IMR-90 (cell line): ENCODE results near the gene UBE2E2. TPM values are rescaled to one million over a fixed set of nuclear protein-coding genes. Genes with fewer than 3 reads are reported as not detected.
A peak's percentile ranks its signal among the peaks of the same experiment; 100 is the strongest.

Experiments used
- ATAC-seq: fragments of 200-7000 bp; cut with Tn5 transposase; 2 replicates; pipeline ENCODE4 v1.9.1; 2020; ENCODE audit warnings: low read depth, mild to moderate bottlenecking, moderate library complexity
- BruUV-seq: library from RNA; stranded (reverse); fragments of 400-500 nt; replicated peaks from 2 replicates; lab custom pipeline; 2021; lab: Mats Ljungman, UMichigan
- CTCF ChIA-PET: fragments of 300-600 bp; formaldehyde crosslinking; extraction: SDS; loops from one replicate; lab custom pipeline; 2021; ENCODE audit warnings: antibody characterized with exemption; lab: Yijun Ruan, JAX
- POLR2A ChIA-PET: fragments of 300-600 bp; sonication (Branson Sonifier 250); formaldehyde crosslinking; loops from one replicate; lab custom pipeline; 2022; ENCODE audit warnings: antibody characterized with exemption; ENCODE audit not compliant: unreplicated experiment; lab: Charles Lee
- DNase-seq: peaks from one replicate; pipeline ENCODE4 v3.0.0; 2013
- H2AFZ ChIP-seq: replicated peaks from 2 replicates; pipeline ENCODE3; 2013; ENCODE audit warnings: low read length, mild to moderate bottlenecking; ENCODE audit not compliant: poor library complexity
- H2AK5ac ChIP-seq: 2 replicates; pipeline ENCODE4 v1.6.1; 2013; ENCODE audit warnings: low read depth, low read length, inconsistent platforms
- H2AK9ac ChIP-seq: replicated peaks from 2 replicates; pipeline ENCODE3; 2013; ENCODE audit warnings: mild to moderate bottlenecking, low read depth, low read length, moderate library complexity; ENCODE audit not compliant: poor library complexity
- H2BK120ac ChIP-seq: 2 replicates; pipeline ENCODE4 v1.6.1; 2013; ENCODE audit warnings: low read depth, low read length, inconsistent platforms
- H2BK15ac ChIP-seq: 3 replicates; pipeline ENCODE4 v1.6.1; 2013; ENCODE audit warnings: low read depth, low read length, inconsistent platforms
- H2BK20ac ChIP-seq: 2 replicates; pipeline ENCODE4 v1.6.1; 2013; ENCODE audit warnings: low read depth, mild to moderate bottlenecking, inconsistent platforms, low read length, moderate library complexity
- H2BK5ac ChIP-seq: 2 replicates; pipeline ENCODE4 v1.6.1; 2013; ENCODE audit warnings: mild to moderate bottlenecking, low read depth, low read length, inconsistent platforms; ENCODE audit not compliant: poor library complexity, severe bottlenecking
- H3K14ac ChIP-seq: replicated peaks from 2 replicates; pipeline ENCODE4 v1.6.1; 2013; ENCODE audit warnings: low read depth, low read length, inconsistent platforms
- H3K18ac ChIP-seq: 2 replicates; pipeline ENCODE4 v1.6.1; 2013; ENCODE audit warnings: low read depth, low read length, control low read depth
- H3K23ac ChIP-seq: 2 replicates; pipeline ENCODE4 v1.6.1; 2013; ENCODE audit warnings: low read depth, low read length, inconsistent platforms
- H3K27ac ChIP-seq: 2 replicates; pipeline ENCODE4 v1.5.1; 2013; ENCODE audit warnings: mild to moderate bottlenecking, control low read depth, low read length; ENCODE audit not compliant: insufficient read depth
- H3K27me3 ChIP-seq: 2 replicates; pipeline ENCODE4 v1.6.1; 2013; ENCODE audit warnings: low read length; ENCODE audit not compliant: control insufficient read depth, insufficient read depth
- H3K36me3 ChIP-seq: 2 replicates; pipeline ENCODE4 v1.6.1; 2013; ENCODE audit warnings: low read length, mixed read lengths; ENCODE audit not compliant: control insufficient read depth, insufficient read depth
- H3K4ac ChIP-seq: 2 replicates; pipeline ENCODE4 v1.6.1; 2013; ENCODE audit warnings: low read depth, low read length, inconsistent platforms
- H3K4me1 ChIP-seq: 2 replicates; pipeline ENCODE4 v1.6.1; 2013; ENCODE audit warnings: low read length, mixed read lengths; ENCODE audit not compliant: control insufficient read depth, insufficient read depth
- H3K4me2 ChIP-seq: 2 replicates; pipeline ENCODE4 v1.6.1; 2013; ENCODE audit warnings: low read depth, mild to moderate bottlenecking, control low read depth, low read length, moderate library complexity
- H3K4me3 ChIP-seq: 2 replicates; pipeline ENCODE4 v1.5.1; 2013; ENCODE audit warnings: low read depth, mild to moderate bottlenecking, control low read depth, low read length, moderate library complexity; ENCODE audit not compliant: insufficient read depth
- H3K56ac ChIP-seq: 2 replicates; pipeline ENCODE4 v1.6.1; 2013; ENCODE audit warnings: low read length, inconsistent platforms; ENCODE audit not compliant: insufficient read depth; ENCODE audit errors: extremely low read depth
- H3K79me1 ChIP-seq, 2 experiments: 2 replicates each; pipeline ENCODE4 v1.6.1; 2013; ENCODE audit warnings: low read length in 2 of 2, inconsistent platforms in 1 of 2, low read depth in 1 of 2
- H3K9ac ChIP-seq: 2 replicates; pipeline ENCODE4 v1.6.1; 2013; ENCODE audit warnings: low read depth, low read length, control low read depth
- H3K9me1 ChIP-seq: 2 replicates; pipeline ENCODE4 v1.6.1; 2013; ENCODE audit warnings: low read length, inconsistent platforms; ENCODE audit not compliant: insufficient read depth
- H3K9me3 ChIP-seq: 2 replicates; pipeline ENCODE4 v1.6.1; 2013; ENCODE audit warnings: low read length; ENCODE audit not compliant: control insufficient read depth, insufficient read depth
- H4K20me1 ChIP-seq: 2 replicates; pipeline ENCODE4 v1.6.1; 2013; ENCODE audit warnings: low read length, inconsistent platforms; ENCODE audit not compliant: insufficient read depth
- H4K5ac ChIP-seq: 2 replicates; pipeline ENCODE4 v1.6.1; 2013; ENCODE audit warnings: mild to moderate bottlenecking, low read depth, low read length, control low read depth
- H4K8ac ChIP-seq, 2 experiments: 2 replicates each; pipeline ENCODE4 v1.6.1; 2013; ENCODE audit warnings: low read depth in 2 of 2, low read length in 2 of 2, control low read depth in 1 of 2, inconsistent platforms in 1 of 2
- H4K91ac ChIP-seq: 2 replicates; pipeline ENCODE4 v1.6.1; 2013; ENCODE audit warnings: low read depth, low read length, inconsistent platforms; ENCODE audit not compliant: insufficient read depth
- BHLHE40 ChIP-seq: fragments of 150-350 bp; IDR thresholded peaks from 2 replicates; pipeline ENCODE4 v1.6.1; 2016; ENCODE audit warnings: mild to moderate bottlenecking, low read depth, low read length
- MAZ ChIP-seq: IDR thresholded peaks from 2 replicates; pipeline ENCODE4 v1.6.1; 2012; ENCODE audit warnings: low read depth, mild to moderate bottlenecking, low read length, improper control_type of control experiment, moderate library complexity, borderline replicate concordance
- NFE2L2 ChIP-seq: fragments of 150-350 bp; IDR thresholded peaks from 2 replicates; pipeline ENCODE4 v1.6.1; 2016; ENCODE audit warnings: low read depth, mild to moderate bottlenecking, low read length
- whole genome bisulfite sequencing, 2 experiments: methylation state at CpG; one replicate each; pipeline versions ENCODE4 v1.1.5 to v1.1.7; 2013; ENCODE audit warnings: missing lambda C conversion rate in 2 of 2; ENCODE audit not compliant: insufficient read length in 1 of 2; ENCODE audit errors: extremely low coverage in 2 of 2; 5-methylcytosine and 5-hydroxymethylcytosine counted together
- dilution Hi-C: fragments of 300-500 bp; cut with HindIII; formaldehyde crosslinking; loops from one replicate; pipeline ENCODE4 v1.14.3; 2018; ENCODE audit warnings: low sequenced_read_pairs; ENCODE audit not compliant: unreplicated experiment
- in situ Hi-C: fragments of 300-500 bp; cut with MboI; formaldehyde crosslinking; loops from 3 replicates; pipeline ENCODE4 v1.14.3; 2019; ENCODE audit warnings: low sequenced_read_pairs, inconsistent platforms, mixed read lengths
- intact Hi-C: fragments of 100-400 bp; cut with micrococcal nuclease; formaldehyde crosslinking; loops from 2 replicates; pipeline ENCODE4 v1.10.0; 2022
- polyA plus RNA-seq, 3 experiments: library from polyadenylated mRNA; depleted of rRNA; stranded (reverse); fragments of >200 nt; gene quantifications; 2 replicates each; pipeline ENCODE4 v1.2.3, GENCODE V29; 2012; ENCODE audit warnings: low replicate concordance in 1 of 3
- total RNA-seq: library from RNA; depleted of rRNA; stranded (reverse); fragments of >200 nt; gene quantifications from 2 replicates; pipeline ENCODE4 v1.2.3, GENCODE V29; 2012

The UBE2E2 gene
- total and polyA plus RNA-seq, 2 of the 4 experiments (the other 2 are of a cell fraction) = 18.6 to 32.7 TPM

DNA sequence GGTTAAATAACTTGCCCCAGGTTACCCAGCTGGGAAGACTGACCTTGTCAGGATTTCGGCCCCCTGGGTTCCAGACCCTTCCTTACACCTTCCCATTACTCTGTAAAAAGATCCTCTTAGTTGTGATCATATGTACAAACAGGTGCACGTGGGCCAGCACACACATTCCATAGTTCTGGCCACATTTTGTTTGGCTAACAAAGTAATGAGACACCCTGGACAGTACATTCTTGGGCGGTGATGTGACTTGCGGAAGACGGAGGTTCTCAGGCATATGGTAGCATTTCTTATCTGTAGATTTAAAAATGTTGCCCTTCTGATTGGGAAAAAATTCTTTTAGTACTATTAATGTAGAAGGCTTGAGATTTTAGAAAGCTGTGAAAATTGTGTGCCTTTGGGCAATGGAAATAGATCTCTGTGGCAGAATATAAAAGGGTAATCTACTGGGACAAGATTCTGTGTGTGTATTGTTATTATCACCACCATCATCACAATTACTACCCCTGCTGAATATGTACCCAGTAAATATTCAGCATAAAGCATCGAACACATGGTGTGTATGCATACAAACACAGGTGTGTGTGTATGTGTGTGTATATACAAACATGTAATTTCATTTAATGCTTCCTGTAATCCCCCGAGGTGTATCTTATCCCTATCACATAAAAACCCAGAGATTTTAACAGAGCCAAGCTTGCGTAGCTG is 397.2 kb downstream of the UBE2E2 start (continued):
- peak; percentile 92 for TF ChIP-seq BHLHE40
- TF ChIP-seq NFE2L2 = peak; percentile 13; the same call in 1 of the 2 replicates

DNA sequence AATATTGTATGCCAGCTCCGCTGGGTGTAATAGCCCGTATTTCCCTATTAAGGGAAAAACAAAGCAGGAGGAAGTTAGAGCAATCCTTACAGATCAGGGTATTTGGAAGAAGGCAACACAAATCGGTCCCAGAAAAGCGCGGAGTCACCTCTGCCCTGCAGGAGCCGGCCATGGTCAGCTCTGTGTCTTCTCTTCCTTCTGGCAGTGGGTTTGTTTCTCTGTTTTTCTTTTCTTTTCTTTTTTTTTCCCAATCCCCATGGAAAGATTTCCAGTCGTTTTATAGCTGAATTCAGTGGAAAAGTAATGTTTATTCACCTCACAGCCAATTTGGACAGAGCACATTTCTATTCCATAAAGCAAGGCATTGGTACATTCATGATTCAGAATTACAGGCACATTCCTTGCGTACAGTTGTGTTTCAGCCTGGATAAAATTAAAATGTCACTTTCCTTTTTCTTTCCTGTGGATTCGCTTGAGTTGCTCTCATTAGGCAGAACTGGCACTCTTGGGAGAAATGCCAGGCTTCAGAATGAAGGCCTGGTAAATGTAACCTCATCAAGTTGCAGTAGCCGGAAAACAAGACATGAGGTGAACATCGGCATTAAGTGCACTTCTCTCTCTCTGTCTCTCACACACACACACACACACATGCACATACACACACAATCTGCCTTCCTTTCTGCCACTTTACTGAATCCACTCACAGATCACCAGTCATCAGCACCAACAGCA is 398.1 kb downstream of the UBE2E2 start:
- TF ChIP-seq NFE2L2 = no peak
- no peak for TF ChIP-seq MAZ
- peak overlapping the region; percentile 80 for H4K91ac ChIP-seq
- DNase-seq = peak; percentile 35
- H3K36me3 ChIP-seq = no peaks in the 10 kb centered on the region
- whole genome bisulfite sequencing, 2 experiments = 89% methylated on average over 2 of the region's 11 CpGs; no CpG with 5 or more reads in 1 of the 2 experiments
- peak overlapping the region; percentile 90 for H3K14ac ChIP-seq
- H3K4me2 ChIP-seq = peak overlapping the region; percentile 12; the same call in 1 of the 2 replicates
- peaks cover 12% of the 10 kb centered on the region for H3K4me1 ChIP-seq
- H2AFZ ChIP-seq = no peak overlapping the region
- no peak overlapping the region for H3K9ac ChIP-seq
- ATAC-seq = no peak
- H3K27ac ChIP-seq = no peak overlapping the region
- H4K8ac ChIP-seq = peak overlapping the region; percentile 13 to 63; a peak in 3 of 4 replicates
- H2BK20ac ChIP-seq = peak overlapping the region; percentile 81
- intact Hi-C loops (loop anchor here (5.0 kb wide), 2 partner anchors 111 to 206 kb away; partner anchors contain the start of gene UBE2E1), dilution Hi-C loops (no loop called here), in situ Hi-C loops (no loop called here)
- H2AK5ac ChIP-seq = peak overlapping the region; percentile 82
- H3K4me3 ChIP-seq = no peak overlapping the region
- H3K18ac ChIP-seq = peak overlapping the region; percentile 87; the same call in 1 of the 2 replicates
- H3K79me1 ChIP-seq = no peaks in the 10 kb centered on the region; a peak in 1 of 4 replicates
- no peak overlapping the region for H3K56ac ChIP-seq
- peak overlapping the region; percentile 93 for H2BK120ac ChIP-seq
- H4K20me1 ChIP-seq = no peaks in the 10 kb centered on the region
- peaks cover 4% of the 10 kb centered on the region; the same call in 1 of the 2 replicates for H3K9me3 ChIP-seq
- peak overlapping the region; percentile 7; the same call in 1 of the 2 replicates for H3K23ac ChIP-seq
- POLR2A ChIA-PET = no interaction called here
- H2AK9ac ChIP-seq = peak overlapping the region; percentile 65
- H3K27me3 ChIP-seq = no peaks in the 10 kb centered on the region
- CTCF ChIA-PET = interaction anchor here (0.6 kb wide), 1 partner anchor 173 kb away, joined by 3 read pairs; no protein-coding TSS in a partner anchor
- H2BK15ac ChIP-seq = peak overlapping the region; percentile 79
- no peak overlapping the region for H4K5ac ChIP-seq
- peaks cover 8% of the 10 kb centered on the region for H3K9me1 ChIP-seq
- BruUV-seq = no TSS peak
- peak overlapping the region; percentile 88 for H3K4ac ChIP-seq
- no peak overlapping the region for H2BK5ac ChIP-seq
